Heart right ventricle (tissue), 16 donors: ENCODE results near the gene KLF11. TPM values are rescaled to one million over a fixed set of nuclear protein-coding genes. Genes with fewer than 3 reads are reported as not detected.
A peak's percentile ranks its signal among the peaks of the same experiment; 100 is the strongest.

Source experiments
- ATAC-seq, 8 donors: fragments of 200-7000 bp; cut with Tn5 transposase; one replicate each; pipeline ENCODE4 v1.9.1; 2020; ENCODE audit warnings: mild to moderate bottlenecking in 8 of 8, moderate library complexity in 8 of 8, moderate number of reproducible peaks in 1 of 8
- DNase-seq, 2 donors: peaks; one replicate each; pipeline ENCODE4 v3.0.0-alpha.2; 2020
- H3K27ac ChIP-seq, 10 donors: fragments of 200-600 bp; sonication (generic) in 2 of 10; one replicate each; pipeline versions ENCODE4 v1.5.0 to v1.8.0; 2020 to 2022; ENCODE audit warnings: mild to moderate bottlenecking in 3 of 10
- H3K27me3 ChIP-seq, 7 donors: fragments of 200-600 bp; one replicate each; pipeline ENCODE4 v1.8.0; 2021 to 2022; ENCODE audit warnings: mild to moderate bottlenecking in 2 of 7
- H3K36me3 ChIP-seq, 9 donors: fragments of 200-600 bp; sonication (generic) in 1 of 9; one replicate each; pipeline versions ENCODE4 v1.5.0 to v1.8.0; 2020 to 2022; ENCODE audit warnings: mild to moderate bottlenecking in 2 of 9
- H3K4me1 ChIP-seq, 9 donors: fragments of 200-600 bp; sonication (generic) in 1 of 9; one replicate each; pipeline versions ENCODE4 v1.5.0 to v1.8.0; 2020 to 2022; ENCODE audit warnings: mild to moderate bottlenecking in 4 of 9
- H3K4me3 ChIP-seq, 10 donors: fragments of 200-600 bp; sonication (generic) in 2 of 10; one replicate each; pipeline versions ENCODE4 v1.5.0 to v1.8.0; 2020 to 2022; ENCODE audit warnings: mild to moderate bottlenecking in 7 of 10, moderate library complexity in 2 of 10
- H3K9me3 ChIP-seq, 11 donors: fragments of 200-600 bp in 10 of 11; sonication (generic) in 2 of 11; one replicate each; pipeline versions ENCODE4 v1.5.0 to v1.8.0; 2013 to 2022; ENCODE audit warnings: mild to moderate bottlenecking in 2 of 11, control low read depth in 1 of 11, moderate library complexity in 1 of 11
- CTCF ChIP-seq, 9 donors: fragments of 200-600 bp; sonication (generic) in 2 of 9; IDR thresholded peaks; one replicate each; pipeline versions ENCODE4 v1.5.0 to v1.8.0; 2021 to 2022; ENCODE audit warnings: antibody characterized with exemption in 9 of 9, mild to moderate bottlenecking in 5 of 9, moderate library complexity in 1 of 9
- WGBS, 2 donors: extraction: QIAGEN DNeasy Blood & Tissue Kit; methylation state at CpG; one replicate each; pipeline ENCODE4 v1.1.7; 2013; ENCODE audit warnings: inconsistent platforms in 1 of 2; 5-methylcytosine and 5-hydroxymethylcytosine counted together
- intact Hi-C, 10 donors: fragments of 100-400 bp; cut with DNase I; formaldehyde crosslinking; loops; one replicate each; pipeline versions ENCODE4 v1.11.1 to v1.14.2; 2022
- polyA plus RNA-seq, 2 donors: library from polyadenylated mRNA; stranded (reverse); fragments of 200-250 nt; gene quantifications; one replicate each; pipeline ENCODE4 v1.2.3, GENCODE V29; 2013
- total RNA-seq, 10 donors: library from RNA; stranded (reverse); fragmentation: NEBNext Ultra II Directional in 3 of 10; extraction: Animal tissue kit (Norgen Biotek cat#: 25700) in 3 of 10; gene quantifications; one replicate each; pipeline versions ENCODE4 v1.2.1 to v1.2.4, GENCODE V29; 2021 to 2023
- donor health status: Arrhythmogenic right ventricular cardiomyopathy.
- donor health status: ischemic (EF 13 %, LVEDD 7.1; RV severe dilation, severe dysfunction).
- donor health status: healthy with polysubstance abuse.
- donor health status: DM: no; HTN: yes; CAD: no.
- donor health status: DM: no; HTN: no; CAD: no.
- donor health status: ischemic (EF 25% LVEDD 6.9; RV normal size, moderate dysfunction).
- donor health status: ischemic (EF 25% LVEDD 5.7; RV mildly dilated, moderate dysfunction).
- donor health status: healthy.
- donor health status: DM: yes; HTN: yes; CAD: no.
- donor health status: Ischemic cardiomyopathy.
- donor health status: ischemic (EF 35%, LVEDD 5.7; RV mildly dilated, moderate dysfunction).
- donor health status: nonischemic (EF 11% LVEDD 7.7; RV severe dilation, severe dysfunction).
- donor health status: DM: yes; HTN: yes; CAD: no.
- donor health status: PGD.
- donor health status: ischemic (EF 29% LVEDD 5.4; RV normal size, mild dysfunction).
- donor health status: nonischemic (EF 23%, LVEDD 6.1; RV moderate dilation, normal function).

The KLF11 gene
- total and polyA plus RNA-seq, 12 donors: 6.1 to 33.7 (median 19.3) TPM

GRCh38 chr2:10097352-10098148, 54.2 kb downstream of the KLF11 start:
- H3K4me1 ChIP-seq: peaks cover 0 to 22% (median 3%) of the 10 kb centered on the region in 9 donors
- no peaks in the 10 kb centered on the region for H3K9me3 ChIP-seq
- DNase-seq (peak; percentile 63 to 69), ATAC-seq (peak; percentile 89 to 96 (median 94))
- H3K27me3 ChIP-seq: peaks cover 0 to 29% (median 16%) of the 10 kb centered on the region in 7 donors
- H3K4me3 ChIP-seq: no peak overlapping the region
- WGBS, 2 donors: 34 to 36% methylated on average over 16 of the region's 16 CpGs
- intact Hi-C loops: loop anchor here in 5 of 10 donors (1.0 to 5.0 kb wide), 5 partner anchors 25 to 285 kb away; no protein-coding TSS in a partner anchor
- no peak overlapping the region for H3K27ac ChIP-seq
- peak; percentile 90 to 97 (median 92) for TF ChIP-seq CTCF (IDR thresholded peaks at IDR 0.05)
- H3K36me3 ChIP-seq: no peaks in the 10 kb centered on the region

DNA sequence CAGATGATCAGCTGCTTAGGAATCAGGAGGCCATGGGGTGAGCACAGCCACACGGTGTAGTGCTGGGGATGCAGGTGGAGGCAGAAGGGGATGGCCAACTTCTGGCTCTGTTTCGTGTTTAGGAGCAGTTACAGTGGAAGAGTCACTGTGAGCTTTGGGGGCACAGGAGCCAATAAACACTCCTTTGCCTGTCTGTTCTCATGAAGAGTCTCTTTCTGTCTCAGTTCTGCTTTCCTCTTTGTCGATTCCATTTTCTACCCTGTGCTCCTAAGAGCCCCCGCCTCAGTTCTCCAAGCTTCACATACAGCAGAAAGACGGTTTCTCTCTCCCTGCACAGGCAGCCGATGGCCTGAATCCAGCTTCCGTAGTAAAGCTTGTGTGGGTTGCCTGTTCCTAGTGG, 58.1 kb downstream of the KLF11 start:
- H3K36me3 ChIP-seq: no peaks in the 10 kb centered on the region
- WGBS, 2 donors: 59 to 63% methylated on average over 7 of the region's 7 CpGs
- peaks cover 0 to 22% (median 3%) of the 10 kb centered on the region in 9 donors for H3K4me1 ChIP-seq
- H3K27me3 ChIP-seq: no peaks in the 10 kb centered on the region
- H3K27ac ChIP-seq: no peak overlapping the region
- no peak for DNase-seq
- ATAC-seq: no peak
- intact Hi-C loops: no loop called here
- TF ChIP-seq CTCF (IDR thresholded peaks at IDR 0.05): no peak
- peaks cover 0 to 7% (median 0%) of the 10 kb centered on the region in 11 donors for H3K9me3 ChIP-seq
- H3K4me3 ChIP-seq: no peak overlapping the region

DNA sequence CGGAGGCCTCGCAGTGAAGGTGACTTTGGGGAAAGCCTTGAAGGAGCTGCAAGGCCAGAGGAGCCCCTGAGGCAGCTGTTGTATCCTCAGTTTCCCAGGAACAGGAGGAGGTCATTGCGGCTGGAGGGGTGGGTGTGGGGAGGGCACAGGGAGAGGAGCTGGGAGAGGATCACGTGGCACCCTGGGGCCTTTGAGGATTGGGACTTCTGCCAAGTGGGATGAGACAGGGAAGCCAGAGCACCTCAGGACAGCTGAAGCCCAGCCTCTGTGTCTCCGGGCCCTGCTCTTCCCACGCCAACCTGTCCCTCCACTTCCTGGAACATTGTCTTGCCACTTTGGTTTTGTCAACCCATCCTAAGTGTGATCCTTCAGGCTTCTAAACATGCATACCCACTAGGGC, 59.8 kb downstream of the KLF11 start:
- WGBS, 2 donors: 70 to 82% methylated on average over 6 of the region's 6 CpGs
- Histone ChIP-seq H3K4me1 (peaks cover 0 to 14% (median 0%) of the 10 kb centered on the region in 9 donors), H3K36me3 (no peaks in the 10 kb centered on the region), H3K27me3 (no peaks in the 10 kb centered on the region), H3K4me3 (no peak overlapping the region), H3K27ac (no peak overlapping the region), H3K9me3 (peaks cover 0 to 12% (median 0%) of the 10 kb centered on the region in 11 donors)
- no peak for TF ChIP-seq CTCF (IDR thresholded peaks at IDR 0.05)
- ATAC-seq: peak in 1 of 8 donors; percentile 17
- DNase-seq: no peak
- intact Hi-C loops: no loop called here

Other genes starting within 250 kb of the KLF11 start
- 1 to 10 TPM; 2.4 to 7.9 (median 4.9) TPM for gene TAF1B, start 200.1 kb upstream of the KLF11 start, total RNA-seq
- 1 to 10 TPM; 1.8 to 3.0 TPM for gene TAF1B, start 200.1 kb upstream of the KLF11 start, polyA plus RNA-seq
- 1 to 10 TPM in 5 of 10 donors, under 1 TPM in 5; 0.57 to 3.0 (median 1.2) TPM for gene GRHL1, start 91.9 kb upstream of the KLF11 start, total RNA-seq
- under 1 TPM; 0.29 to 0.80 TPM for gene GRHL1, start 91.9 kb upstream of the KLF11 start, polyA plus RNA-seq
- 1 to 10 TPM in 9 of 10 donors, under 1 TPM in 1; 0.77 to 7.2 (median 4.2) TPM for gene CYS1, start 36.9 kb downstream of the KLF11 start, total RNA-seq
- gene CYS1, start 36.9 kb downstream of the KLF11 start, polyA plus RNA-seq: 1 to 10 TPM in 1 of 2 donors, under 1 TPM in 1; 0.38 to 1.2 TPM
- gene RRM2, start 79.2 kb downstream of the KLF11 start, total RNA-seq: 10 to 100 TPM in 1 of 10 donors, 1 to 10 TPM in 5, under 1 TPM in 4; 0.08 to 18.7 (median 1.3) TPM
- gene RRM2, start 79.2 kb downstream of the KLF11 start, polyA plus RNA-seq: under 1 TPM; 0.22 to 0.28 TPM